OCI-LY1 (cell line): ENCODE results near the gene KIAA0586.

ENCODE experiments used
- CTCF ChIP-seq: fragments of 200-600 bp; sonication (generic), shearing (Covaris generic); IDR thresholded peaks from 2 replicates; pipeline ENCODE4 v1.5.1; 2017; ENCODE audit warnings: mild to moderate bottlenecking, antibody characterized with exemption, low read length, moderate library complexity, mixed read lengths
- EZH2 ChIP-seq: fragments of 200-600 bp; sonication (generic), shearing (Covaris generic); IDR thresholded peaks from 2 replicates; pipeline ENCODE4 v1.8.0; 2017; ENCODE audit warnings: borderline replicate concordance, mixed run types, mild to moderate bottlenecking, antibody characterized with exemption, low read length, moderate library complexity, mixed read lengths

DNA sequence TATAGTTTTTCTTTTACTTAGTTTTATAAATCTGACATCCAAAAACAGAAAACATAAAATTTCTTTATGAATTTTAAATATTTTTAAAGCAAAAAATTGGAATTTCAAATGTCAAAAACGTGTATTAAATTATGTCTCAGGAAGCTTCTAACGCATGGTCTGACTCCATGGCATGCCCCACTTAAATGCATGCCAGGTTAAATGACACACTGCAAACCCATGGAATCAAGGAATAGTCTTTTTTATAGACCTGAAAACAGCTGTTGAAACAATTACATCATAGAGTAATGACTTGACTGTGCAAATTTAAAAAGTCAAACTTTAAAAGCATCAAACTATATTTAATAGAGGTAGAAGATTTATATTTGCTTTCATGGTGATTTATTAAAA lies 114.1 kb downstream of the KIAA0586 start:
- TF ChIP-seq CTCF (no peak), EZH2 (no peak)
